ENCODE results near the gene GPR21.

GRCh38 chr9:123073991-123074422, 40.5 kb downstream of the GPR21 start:
- TF ChIP-seq CTCF (IDR thresholded peaks at IDR 0.05; ENCODE audit: insufficient read depth, low read length) (no peak), GABPA (IDR thresholded peaks at IDR 0.05; ENCODE audit: low read depth) (no peak), POLR2AphosphoS5 (IDR thresholded peaks at IDR 0.05; ENCODE audit: low read depth) (no peak)
